Right lobe of liver (tissue), 4 donors: ENCODE measurements around the gene ANO6.

Experiments
- CTCF ChIP-seq, 4 donors: fragments of 200-600 bp in 3 of 4; fragments of 450-650 bp in 1 of 4; IDR thresholded peaks; one replicate each; pipeline versions ENCODE4 v1.5.1 to v1.8.0; 2016 to 2022; ENCODE audit warnings: antibody characterized with exemption in 4 of 4, mild to moderate bottlenecking in 2 of 4
- POLR2A ChIP-seq: fragments of 450-650 bp; IDR thresholded peaks from one replicate; pipeline ENCODE4 v1.6.1; 2017; ENCODE audit warnings: antibody characterized with exemption, mild to moderate bottlenecking
- donor health status: DM: no; HTN: no; CAD: no.
- donor health status: DM: no; HTN: no; CAD: no.
- donor health status: DM: no; HTN: yes; CAD: no.

GRCh38 chr12:45263587-45263986 lies 47.7 kb downstream of the ANO6 start:
- TF ChIP-seq POLR2A: no peak
- no peak for TF ChIP-seq CTCF (IDR thresholded peaks at IDR 0.05)
